IMR-90 (cell line): ENCODE measurements around the gene SUV39H1. TPM values are rescaled to one million over a fixed set of nuclear protein-coding genes. Genes with fewer than 3 reads are reported as not detected.

ENCODE experiments used
- ATAC-seq: fragments of 200-7000 bp; cut with Tn5 transposase; 2 replicates; pipeline ENCODE4 v1.9.1; 2020; ENCODE audit warnings: low read depth, mild to moderate bottlenecking, moderate library complexity
- Bru-seq: library from RNA; stranded (reverse); fragments of 400-500 nt; gene quantifications from one replicate; lab custom pipeline; 2021; lab: Mats Ljungman, UMichigan
- BruChase-seq, 2 experiments: library from RNA; stranded (reverse); fragments of 400-500 nt; gene quantifications; one replicate each; lab custom pipeline; 2021; lab: Mats Ljungman, UMichigan
- BruUV-seq: library from RNA; stranded (reverse); fragments of 400-500 nt; replicated peaks from 2 replicates; lab custom pipeline; 2021; lab: Mats Ljungman, UMichigan
- CTCF ChIA-PET: fragments of 300-600 bp; formaldehyde crosslinking; extraction: SDS; loops from one replicate; lab custom pipeline; 2021; ENCODE audit warnings: antibody characterized with exemption; lab: Yijun Ruan, JAX
- POLR2A ChIA-PET: fragments of 300-600 bp; sonication (Branson Sonifier 250); formaldehyde crosslinking; loops from one replicate; lab custom pipeline; 2022; ENCODE audit warnings: antibody characterized with exemption; ENCODE audit not compliant: unreplicated experiment; lab: Charles Lee
- DNase-seq: peaks from one replicate; pipeline ENCODE4 v3.0.0; 2013
- H2AFZ ChIP-seq: replicated peaks from 2 replicates; pipeline ENCODE3; 2013; ENCODE audit warnings: low read length, mild to moderate bottlenecking; ENCODE audit not compliant: poor library complexity
- H2AK5ac ChIP-seq: 2 replicates; pipeline ENCODE4 v1.6.1; 2013; ENCODE audit warnings: low read depth, low read length, inconsistent platforms
- H2AK9ac ChIP-seq: replicated peaks from 2 replicates; pipeline ENCODE3; 2013; ENCODE audit warnings: mild to moderate bottlenecking, low read depth, low read length, moderate library complexity; ENCODE audit not compliant: poor library complexity
- H2BK120ac ChIP-seq: 2 replicates; pipeline ENCODE4 v1.6.1; 2013; ENCODE audit warnings: low read depth, low read length, inconsistent platforms
- H2BK15ac ChIP-seq: 3 replicates; pipeline ENCODE4 v1.6.1; 2013; ENCODE audit warnings: low read depth, low read length, inconsistent platforms
- H2BK20ac ChIP-seq: 2 replicates; pipeline ENCODE4 v1.6.1; 2013; ENCODE audit warnings: low read depth, mild to moderate bottlenecking, inconsistent platforms, low read length, moderate library complexity
- H2BK5ac ChIP-seq: 2 replicates; pipeline ENCODE4 v1.6.1; 2013; ENCODE audit warnings: mild to moderate bottlenecking, low read depth, low read length, inconsistent platforms; ENCODE audit not compliant: poor library complexity, severe bottlenecking
- H3K14ac ChIP-seq: replicated peaks from 2 replicates; pipeline ENCODE4 v1.6.1; 2013; ENCODE audit warnings: low read depth, low read length, inconsistent platforms
- H3K18ac ChIP-seq: 2 replicates; pipeline ENCODE4 v1.6.1; 2013; ENCODE audit warnings: low read depth, low read length, control low read depth
- H3K23ac ChIP-seq: 2 replicates; pipeline ENCODE4 v1.6.1; 2013; ENCODE audit warnings: low read depth, low read length, inconsistent platforms
- H3K27ac ChIP-seq: 2 replicates; pipeline ENCODE4 v1.5.1; 2013; ENCODE audit warnings: mild to moderate bottlenecking, control low read depth, low read length; ENCODE audit not compliant: insufficient read depth
- H3K27me3 ChIP-seq: 2 replicates; pipeline ENCODE4 v1.6.1; 2013; ENCODE audit warnings: low read length; ENCODE audit not compliant: control insufficient read depth, insufficient read depth
- H3K36me3 ChIP-seq: 2 replicates; pipeline ENCODE4 v1.6.1; 2013; ENCODE audit warnings: low read length, mixed read lengths; ENCODE audit not compliant: control insufficient read depth, insufficient read depth
- H3K4ac ChIP-seq: 2 replicates; pipeline ENCODE4 v1.6.1; 2013; ENCODE audit warnings: low read depth, low read length, inconsistent platforms
- H3K4me1 ChIP-seq: 2 replicates; pipeline ENCODE4 v1.6.1; 2013; ENCODE audit warnings: low read length, mixed read lengths; ENCODE audit not compliant: control insufficient read depth, insufficient read depth
- H3K4me2 ChIP-seq: 2 replicates; pipeline ENCODE4 v1.6.1; 2013; ENCODE audit warnings: low read depth, mild to moderate bottlenecking, control low read depth, low read length, moderate library complexity
- H3K4me3 ChIP-seq: 2 replicates; pipeline ENCODE4 v1.5.1; 2013; ENCODE audit warnings: low read depth, mild to moderate bottlenecking, control low read depth, low read length, moderate library complexity; ENCODE audit not compliant: insufficient read depth
- H3K56ac ChIP-seq: 2 replicates; pipeline ENCODE4 v1.6.1; 2013; ENCODE audit warnings: low read length, inconsistent platforms; ENCODE audit not compliant: insufficient read depth; ENCODE audit errors: extremely low read depth
- H3K79me1 ChIP-seq, 2 experiments: 2 replicates each; pipeline ENCODE4 v1.6.1; 2013; ENCODE audit warnings: low read length in 2 of 2, inconsistent platforms in 1 of 2, low read depth in 1 of 2
- H3K9ac ChIP-seq: 2 replicates; pipeline ENCODE4 v1.6.1; 2013; ENCODE audit warnings: low read depth, low read length, control low read depth
- H3K9me1 ChIP-seq: 2 replicates; pipeline ENCODE4 v1.6.1; 2013; ENCODE audit warnings: low read length, inconsistent platforms; ENCODE audit not compliant: insufficient read depth
- H3K9me3 ChIP-seq: 2 replicates; pipeline ENCODE4 v1.6.1; 2013; ENCODE audit warnings: low read length; ENCODE audit not compliant: control insufficient read depth, insufficient read depth
- H4K20me1 ChIP-seq: 2 replicates; pipeline ENCODE4 v1.6.1; 2013; ENCODE audit warnings: low read length, inconsistent platforms; ENCODE audit not compliant: insufficient read depth
- H4K5ac ChIP-seq: 2 replicates; pipeline ENCODE4 v1.6.1; 2013; ENCODE audit warnings: mild to moderate bottlenecking, low read depth, low read length, control low read depth
- H4K8ac ChIP-seq, 2 experiments: 2 replicates each; pipeline ENCODE4 v1.6.1; 2013; ENCODE audit warnings: low read depth in 2 of 2, low read length in 2 of 2, control low read depth in 1 of 2, inconsistent platforms in 1 of 2
- H4K91ac ChIP-seq: 2 replicates; pipeline ENCODE4 v1.6.1; 2013; ENCODE audit warnings: low read depth, low read length, inconsistent platforms; ENCODE audit not compliant: insufficient read depth
- MAZ ChIP-seq: IDR thresholded peaks from 2 replicates; pipeline ENCODE4 v1.6.1; 2012; ENCODE audit warnings: low read depth, mild to moderate bottlenecking, low read length, improper control_type of control experiment, moderate library complexity, borderline replicate concordance
- MXI1 ChIP-seq: IDR thresholded peaks from 2 replicates; pipeline ENCODE4 v1.6.1; 2012; ENCODE audit warnings: low read depth, mild to moderate bottlenecking, low read length, moderate library complexity, borderline replicate concordance
- RFX5 ChIP-seq: IDR thresholded peaks from 2 replicates; pipeline ENCODE4 v1.8.0; 2012; ENCODE audit warnings: low read depth, mild to moderate bottlenecking, low read length, moderate library complexity
- WGBS, 2 experiments: methylation state at CpG; one replicate each; pipeline versions ENCODE4 v1.1.5 to v1.1.7; 2013; ENCODE audit warnings: missing lambda C conversion rate in 2 of 2; ENCODE audit not compliant: insufficient read length in 1 of 2; ENCODE audit errors: extremely low coverage in 2 of 2; 5-methylcytosine and 5-hydroxymethylcytosine counted together
- dilution Hi-C: fragments of 300-500 bp; cut with HindIII; formaldehyde crosslinking; loops from one replicate; pipeline ENCODE4 v1.14.3; 2018; ENCODE audit warnings: low sequenced_read_pairs; ENCODE audit not compliant: unreplicated experiment
- in situ Hi-C: fragments of 300-500 bp; cut with MboI; formaldehyde crosslinking; loops from 3 replicates; pipeline ENCODE4 v1.14.3; 2019; ENCODE audit warnings: low sequenced_read_pairs, inconsistent platforms, mixed read lengths
- intact Hi-C: fragments of 100-400 bp; cut with micrococcal nuclease; formaldehyde crosslinking; loops from 2 replicates; pipeline ENCODE4 v1.10.0; 2022
- long read RNA-seq: library from polyadenylated mRNA; unstranded; transcript quantifications from one replicate; pipeline ENCODE4 v2.0.0, GENCODE V29; 2021; ENCODE audit not compliant: unreplicated experiment
- polyA plus RNA-seq, 3 experiments: library from polyadenylated mRNA; depleted of rRNA; stranded (reverse); fragments of >200 nt; gene quantifications; 2 replicates each; pipeline ENCODE4 v1.2.3, GENCODE V29; 2012; ENCODE audit warnings: low replicate concordance in 1 of 3
- total RNA-seq: library from RNA; depleted of rRNA; stranded (reverse); fragments of >200 nt; gene quantifications from 2 replicates; pipeline ENCODE4 v1.2.3, GENCODE V29; 2012; rRNA removed

SUV39H1 gene
- total RNA-seq: 6.6 and 7.2 TPM in 2 replicates
- 8.6 and 9.9 TPM in 2 replicates for polyA plus RNA-seq (2012; rRNA removed)
- 6.6 and 7.1 TPM in 2 replicates for polyA plus RNA-seq (2012; cell fraction: cytosol; rRNA removed)
- polyA plus RNA-seq (2012; cell fraction: nucleus; rRNA removed; ENCODE audit: low replicate concordance): 9.5 and 19.5 TPM in 2 replicates
- percentile 46 among the genes with signal in this experiment for Bru-seq, nascent RNA
- BruChase-seq, experiment 1, labeled RNA remaining after a 6-hour chase: percentile 33 among the genes with signal in this experiment
- BruChase-seq, experiment 2, labeled RNA remaining after a 2-hour chase: percentile 40 among the genes with signal in this experiment
- long read RNA-seq, partial matches to known transcripts: 3 of 7 reads
- long read RNA-seq, other reads (novel, unspliced or antisense): 0 of 7 reads

- no peak within 1 kb of the TSS for H3K23ac ChIP-seq
- H4K91ac ChIP-seq: peak within 1 kb of the TSS; percentile 53
- H2BK15ac ChIP-seq: no peak within 1 kb of the TSS
- ATAC-seq (peak; percentile 98), DNase-seq (peak; percentile 81)
- peaks cover 9% of the 10 kb centered on the region for H3K36me3 ChIP-seq
- peak within 1 kb of the TSS; percentile 92 for H3K4me2 ChIP-seq
- H3K4me1 ChIP-seq: peaks cover 8% of the 10 kb centered on the region; the same call in 1 of the 2 replicates
- POLR2A ChIA-PET: interaction anchor here (0.7 kb wide), 1 partner anchor 14 kb away, joined by 3 read pairs; no protein-coding TSS in a partner anchor
- H3K9me3 ChIP-seq: no peaks in the 10 kb centered on the region
- no peak within 1 kb of the TSS for H2BK120ac ChIP-seq
- peak within 1 kb of the TSS; percentile 64 for H3K4me3 ChIP-seq
- intact Hi-C loops (loop anchor here (2.0 kb wide), 2 partner anchors 20 to 220 kb away; no protein-coding TSS in a partner anchor), dilution Hi-C loops (no loop called here), in situ Hi-C loops (no loop called here)
- H3K18ac ChIP-seq: no peak within 1 kb of the TSS; the same call in 1 of the 2 replicates
- peak within 1 kb of the TSS; percentile 41 to 90; a peak in 3 of 4 replicates for H4K8ac ChIP-seq
- BruUV-seq: no TSS peak
- H3K79me1 ChIP-seq: peaks cover 0 to 8% of the 10 kb centered on the region in 2 experiments; a peak in 3 of 4 replicates
- H2BK20ac ChIP-seq: no peak within 1 kb of the TSS
- peak within 1 kb of the TSS; percentile 36 for H3K4ac ChIP-seq
- CTCF ChIA-PET: interaction anchor here (0.6 kb wide), 1 partner anchor 195 kb away, joined by 4 read pairs; no protein-coding TSS in a partner anchor
- H3K56ac ChIP-seq: peak within 1 kb of the TSS; percentile 66; the same call in 1 of the 2 replicates
- peak within 1 kb of the TSS; percentile 2; the same call in 1 of the 2 replicates for H2AK5ac ChIP-seq
- peak within 1 kb of the TSS; percentile 49 for H4K5ac ChIP-seq
- H3K9me1 ChIP-seq: no peaks in the 10 kb centered on the region; the same call in 1 of the 2 replicates
- peak within 1 kb of the TSS; percentile 71; the same call in 1 of the 2 replicates for H3K14ac ChIP-seq
- TF ChIP-seq MXI1 (peak; percentile 95), MAZ (peak; percentile 39; the same call in 1 of the 2 replicates), RFX5 (no peak)
- peak within 1 kb of the TSS; percentile 89 for H2AK9ac ChIP-seq
- no peak within 1 kb of the TSS for H2BK5ac ChIP-seq
- WGBS, 2 experiments: 32% methylated on average over 24 of the region's 66 CpGs; no CpG with 5 or more reads in 1 of the 2 experiments
- no peaks in the 10 kb centered on the region for H4K20me1 ChIP-seq
- peak within 1 kb of the TSS; percentile 90 for H2AFZ ChIP-seq
- peak within 1 kb of the TSS; percentile 78 for H3K9ac ChIP-seq
- H3K27me3 ChIP-seq: no peaks in the 10 kb centered on the region
- peak within 1 kb of the TSS; percentile 66 for H3K27ac ChIP-seq
Observed at GRCh38 chrX:48696301-48696908, at the start of gene SUV39H1. SUV39H1 (plus strand) TSS chrX:48696734; CDS start chrX:48696785, 51 bp downstream.
